Measurements from ENCODE around the gene MACROD1. TPM values are rescaled to one million over a fixed set of nuclear protein-coding genes. Genes with fewer than 3 reads are reported as not detected.

The MACROD1 gene
- total and polyA plus RNA-seq, 2 donors (not counting 1 experiment from before 2014, with no cell fraction given), result 2.7 to 8.6 TPM

- H3K4me3 Mint-ChIP-seq, result no peak overlapping the region
These were observed 195.0 kb downstream of the MACROD1 start for GRCh38 chr11:63970902-63971301.

DNA sequence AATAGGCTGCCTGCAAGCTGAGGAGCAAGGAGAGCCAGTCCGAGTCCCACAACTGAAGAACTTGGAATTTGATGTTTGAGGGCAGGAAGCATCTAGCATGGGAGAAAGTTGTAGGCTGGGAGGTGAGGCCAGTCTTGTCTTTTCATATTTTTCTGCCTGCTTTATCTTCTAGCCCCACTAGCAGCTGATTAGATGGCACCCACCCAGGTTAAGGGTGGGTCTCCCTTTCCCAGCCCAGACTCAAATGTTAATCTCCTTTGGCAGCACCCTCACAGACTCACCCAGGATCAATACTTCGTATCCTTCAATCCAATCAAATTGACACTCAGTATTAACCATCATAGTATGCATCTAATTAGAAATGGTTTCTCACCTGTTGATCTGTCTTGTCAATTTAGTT lies 196.5 kb downstream of the MACROD1 start:
- H3K4me3 ChIP-seq (ENCODE audit: control extremely low read depth in 1 of 5, extremely low read depth in 1 of 5, insufficient read depth in 1 of 5, low read depth in 2 of 5, low read length in 4 of 5), result no peak overlapping the region
- no peak overlapping the region for H2AFZ ChIP-seq (ENCODE audit: insufficient read depth, low read depth, low read length, poor library complexity, severe bottlenecking)
- H3K27ac Mint-ChIP-seq, result no peak overlapping the region
- H3K27me3 Mint-ChIP-seq, result peaks cover 8% of the 10 kb centered on the region
- no peak overlapping the region for H3K27ac ChIP-seq (ENCODE audit: low read length in 2 of 2)
- H3K4me1 ChIP-seq (ENCODE audit: control insufficient read depth in 2 of 2, insufficient read depth in 2 of 2, low read length in 2 of 2), result peaks cover 0 to 6% of the 10 kb centered on the region in 2 donors
- ChIA-PET POLR2A (no interaction called here), CTCF (no interaction called here)
- intact Hi-C loops (cut with micrococcal nuclease), result no loop called here
- no peak overlapping the region for H3K9ac ChIP-seq (ENCODE audit: low read length)
- no peaks in the 10 kb centered on the region for H3K27me3 ChIP-seq (replicated peaks in 1 of 4; ENCODE audit: control extremely low read depth in 1 of 4, control insufficient read depth in 3 of 4, insufficient read depth in 4 of 4, low read length in 3 of 4)
- H3K9me3 Mint-ChIP-seq (ENCODE audit: insufficient read depth), result no peaks in the 10 kb centered on the region
- 100% methylated on average over 1 of the region's 2 CpGs for WGBS (ENCODE audit: insufficient coverage)
- ATAC-seq (ENCODE audit: low read depth) (no peak), DNase-seq (no peak)
- no peaks in the 10 kb centered on the region for H4K20me1 ChIP-seq (ENCODE audit: control insufficient read depth, insufficient read depth, low read length, poor library complexity, severe bottlenecking)
- no peaks in the 10 kb centered on the region for H3K9me3 ChIP-seq (ENCODE audit: control extremely low read depth in 1 of 3, control insufficient read depth in 2 of 3, insufficient read depth in 1 of 3, low read length in 2 of 3)
- no peak overlapping the region for H3K4me3 Mint-ChIP-seq
- peaks cover 14% of the 10 kb centered on the region for H3K79me2 ChIP-seq (ENCODE audit: control insufficient read depth, insufficient read depth, low read length)
- TF ChIP-seq EZH2 (IDR thresholded peaks at IDR 0.05; ENCODE audit: borderline replicate concordance, insufficient read depth, low read depth, low read length, poor library complexity, severe bottlenecking), result no peak
- TF ChIP-seq, protein P1, sequence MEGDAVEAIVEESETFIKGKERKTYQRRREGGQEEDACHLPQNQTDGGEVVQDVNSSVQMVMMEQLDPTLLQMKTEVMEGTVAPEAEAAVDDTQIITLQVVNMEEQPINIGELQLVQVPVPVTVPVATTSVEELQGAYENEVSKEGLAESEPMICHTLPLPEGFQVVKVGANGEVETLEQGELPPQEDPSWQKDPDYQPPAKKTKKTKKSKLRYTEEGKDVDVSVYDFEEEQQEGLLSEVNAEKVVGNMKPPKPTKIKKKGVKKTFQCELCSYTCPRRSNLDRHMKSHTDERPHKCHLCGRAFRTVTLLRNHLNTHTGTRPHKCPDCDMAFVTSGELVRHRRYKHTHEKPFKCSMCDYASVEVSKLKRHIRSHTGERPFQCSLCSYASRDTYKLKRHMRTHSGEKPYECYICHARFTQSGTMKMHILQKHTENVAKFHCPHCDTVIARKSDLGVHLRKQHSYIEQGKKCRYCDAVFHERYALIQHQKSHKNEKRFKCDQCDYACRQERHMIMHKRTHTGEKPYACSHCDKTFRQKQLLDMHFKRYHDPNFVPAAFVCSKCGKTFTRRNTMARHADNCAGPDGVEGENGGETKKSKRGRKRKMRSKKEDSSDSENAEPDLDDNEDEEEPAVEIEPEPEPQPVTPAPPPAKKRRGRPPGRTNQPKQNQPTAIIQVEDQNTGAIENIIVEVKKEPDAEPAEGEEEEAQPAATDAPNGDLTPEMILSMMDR (IDR thresholded peaks at IDR 0.05), result no peak
- H3K36me3 ChIP-seq (replicated peaks in 1 of 2; ENCODE audit: control extremely low read depth in 1 of 2, control insufficient read depth in 1 of 2, extremely low read depth in 1 of 2, insufficient read depth in 2 of 2, low read length in 1 of 2), result no peaks in the 10 kb centered on the region
- peaks cover 10% of the 10 kb centered on the region for H3K4me1 Mint-ChIP-seq
- no peak overlapping the region for H3K4me2 ChIP-seq (replicated peaks; ENCODE audit: low read depth, low read length, poor library complexity, severe bottlenecking)

More at GRCh38 chr11:63970902-63971301, 195.0 kb downstream of the MACROD1 start:
- Histone ChIP-seq H3K27ac (ENCODE audit: low read length in 2 of 2) (no peak overlapping the region), H2AFZ (ENCODE audit: insufficient read depth, low read depth, low read length, poor library complexity, severe bottlenecking) (no peak overlapping the region), H3K4me2 (replicated peaks; ENCODE audit: low read depth, low read length, poor library complexity, severe bottlenecking) (no peak overlapping the region), H3K9me3 (ENCODE audit: control extremely low read depth in 1 of 3, control insufficient read depth in 2 of 3, insufficient read depth in 1 of 3, low read length in 2 of 3) (no peaks in the 10 kb centered on the region), H3K4me3 (ENCODE audit: control extremely low read depth in 1 of 5, extremely low read depth in 1 of 5, insufficient read depth in 1 of 5, low read depth in 2 of 5, low read length in 4 of 5) (no peak overlapping the region), H3K4me1 (ENCODE audit: control insufficient read depth in 2 of 2, insufficient read depth in 2 of 2, low read length in 2 of 2) (peaks cover 5 to 16% of the 10 kb centered on the region in 2 donors), H3K27me3 (replicated peaks in 1 of 4; ENCODE audit: control extremely low read depth in 1 of 4, control insufficient read depth in 3 of 4, insufficient read depth in 4 of 4, low read length in 3 of 4) (no peaks in the 10 kb centered on the region), H4K20me1 (ENCODE audit: control insufficient read depth, insufficient read depth, low read length, poor library complexity, severe bottlenecking) (no peaks in the 10 kb centered on the region), H3K36me3 (replicated peaks in 1 of 2; ENCODE audit: control extremely low read depth in 1 of 2, control insufficient read depth in 1 of 2, extremely low read depth in 1 of 2, insufficient read depth in 2 of 2, low read length in 1 of 2) (no peaks in the 10 kb centered on the region), H3K79me2 (ENCODE audit: control insufficient read depth, insufficient read depth, low read length) (peaks cover 21% of the 10 kb centered on the region), H3K9ac (ENCODE audit: low read length) (no peak overlapping the region)
- no peaks in the 10 kb centered on the region for H3K9me3 Mint-ChIP-seq (ENCODE audit: insufficient read depth)
- ChIA-PET CTCF (interaction anchor here (0.9 kb wide), 1 partner anchor 25 kb away, joined by 4 read pairs; no protein-coding TSS in a partner anchor), POLR2A (no interaction called here)
- H3K4me1 Mint-ChIP-seq, result peaks cover 19% of the 10 kb centered on the region
- WGBS (ENCODE audit: insufficient coverage), result 63% methylated on average over 4 of the region's 5 CpGs
- TF ChIP-seq, protein P1 (IDR thresholded peaks at IDR 0.05), result no peak
- no peak for TF ChIP-seq EZH2 (IDR thresholded peaks at IDR 0.05; ENCODE audit: borderline replicate concordance, insufficient read depth, low read depth, low read length, poor library complexity, severe bottlenecking)
- DNase-seq (no peak), ATAC-seq (ENCODE audit: low read depth) (no peak)
- peaks cover 8% of the 10 kb centered on the region for H3K27me3 Mint-ChIP-seq
- intact Hi-C loops (cut with micrococcal nuclease), result loop anchor here (10.0 kb wide), 1 partner anchor 86 kb away; no protein-coding TSS in a partner anchor
- no peak overlapping the region for H3K27ac Mint-ChIP-seq

Data from B cell (primary cell).